Measurements from ENCODE around the gene BLTP2. TPM values are rescaled to one million over a fixed set of nuclear protein-coding genes. Genes with fewer than 3 reads are reported as not detected.

Gene BLTP2
- total RNA-seq, 1 experiment from 2014 or later: 161 TPM

GRCh38 chr17:28665994-28666393, 21.0 kb upstream of the BLTP2 start:
- no peaks in the 10 kb centered on the region for H3K27me3 ChIP-seq (ENCODE audit: insufficient read depth, low read depth)
- intact Hi-C loops (cut with micrococcal nuclease; ENCODE audit: unreplicated experiment): no loop called here
- H3K36me3 ChIP-seq (ENCODE audit: low read depth): peaks cover 12% of the 10 kb centered on the region
- H3K79me2 ChIP-seq (ENCODE audit: low read depth): peaks cover 67% of the 10 kb centered on the region
- no peak overlapping the region for H3K4me2 ChIP-seq
- ChIA-PET POLR2A (ENCODE audit: unreplicated experiment) (no interaction called here), CTCF (no interaction called here)
- no peaks in the 10 kb centered on the region for H3K9me3 ChIP-seq (ENCODE audit: insufficient read depth, low read depth)
- H4K20me1 ChIP-seq (ENCODE audit: insufficient read depth): peaks cover 55% of the 10 kb centered on the region
- no peak for TF ChIP-seq CTCF (conservative IDR thresholded peaks at IDR 0.05)
- no peak for TF ChIP-seq EZH2 (IDR thresholded peaks at IDR 0.05; ENCODE audit: low read depth)
- H2AFZ ChIP-seq: no peak overlapping the region
- BruUV-seq (replicated peaks): no TSS peak
- H3K9me2 ChIP-seq (ENCODE audit: insufficient read depth): no peaks in the 10 kb centered on the region
- no peak for DNase-seq
- H3F3A ChIP-seq (ENCODE audit: insufficient read depth, low read depth): peaks cover 15% of the 10 kb centered on the region; the same call in 1 of the 2 replicates
- peaks cover 10% of the 10 kb centered on the region for H3K4me1 ChIP-seq (replicated peaks; ENCODE audit: insufficient read depth)
- no peak overlapping the region for H3K27ac ChIP-seq
- H3K4me3 ChIP-seq: no peak overlapping the region

GRCh38 chr17:28663723-28664122, 18.8 kb upstream of the BLTP2 start:
- Histone ChIP-seq H3F3A (ENCODE audit: insufficient read depth, low read depth) (peaks cover 12% of the 10 kb centered on the region; the same call in 1 of the 2 replicates), H3K27ac (no peak overlapping the region), H4K20me1 (ENCODE audit: insufficient read depth) (peaks cover 37% of the 10 kb centered on the region), H3K9me2 (ENCODE audit: insufficient read depth) (no peaks in the 10 kb centered on the region), H3K4me2 (peak overlapping the region; percentile 99), H3K9me3 (ENCODE audit: insufficient read depth, low read depth) (no peaks in the 10 kb centered on the region), H3K79me2 (ENCODE audit: low read depth) (peaks cover 85% of the 10 kb centered on the region), H2AFZ (no peak overlapping the region), H3K27me3 (ENCODE audit: insufficient read depth, low read depth) (no peaks in the 10 kb centered on the region), H3K4me3 (peak overlapping the region; percentile 80), H3K4me1 (replicated peaks; ENCODE audit: insufficient read depth) (peaks cover 17% of the 10 kb centered on the region), H3K36me3 (ENCODE audit: low read depth) (peaks cover 7% of the 10 kb centered on the region)
- POLR2A ChIA-PET (ENCODE audit: unreplicated experiment): no interaction called here
- DNase-seq: no peak
- TF ChIP-seq EZH2 (IDR thresholded peaks at IDR 0.05; ENCODE audit: low read depth) (no peak), CTCF (conservative IDR thresholded peaks at IDR 0.05) (no peak)
- CTCF ChIA-PET: no interaction called here
- intact Hi-C loops (cut with micrococcal nuclease; ENCODE audit: unreplicated experiment): loop anchor here (2.0 kb wide), 1 partner anchor 17 kb away; no protein-coding TSS in a partner anchor
- BruUV-seq (replicated peaks): no TSS peak

GRCh38 chr17:28662527-28662829, 17.5 kb upstream of the BLTP2 start:
- peak overlapping the region; percentile 78 for H3K27ac ChIP-seq
- intact Hi-C loops (cut with micrococcal nuclease; ENCODE audit: unreplicated experiment): loop anchor here (2.0 kb wide), 1 partner anchor 16 kb away; no protein-coding TSS in a partner anchor
- CTCF ChIA-PET: interaction anchor here (0.5 to 0.6 kb wide), 2 partner anchors 13 to 532 kb away, joined by 3 read pairs; no protein-coding TSS in a partner anchor
- H2AFZ ChIP-seq: peak overlapping the region; percentile 92
- no peak for DNase-seq
- no peak for TF ChIP-seq EZH2 (IDR thresholded peaks at IDR 0.05; ENCODE audit: low read depth)
- TF ChIP-seq CTCF (conservative IDR thresholded peaks at IDR 0.05): no peak
- peaks cover 4% of the 10 kb centered on the region; the same call in 1 of the 2 replicates for H3K36me3 ChIP-seq (ENCODE audit: low read depth)
- H3K27me3 ChIP-seq (ENCODE audit: insufficient read depth, low read depth): no peaks in the 10 kb centered on the region
- H3K9me2 ChIP-seq (ENCODE audit: insufficient read depth): no peaks in the 10 kb centered on the region
- peaks cover 6% of the 10 kb centered on the region; the same call in 1 of the 2 replicates for H3F3A ChIP-seq (ENCODE audit: insufficient read depth, low read depth)
- H4K20me1 ChIP-seq (ENCODE audit: insufficient read depth): peaks cover 27% of the 10 kb centered on the region
- H3K4me3 ChIP-seq: peak overlapping the region; percentile 80
- BruUV-seq (replicated peaks): TSS peak; percentile 52
- peaks cover 17% of the 10 kb centered on the region for H3K4me1 ChIP-seq (replicated peaks; ENCODE audit: insufficient read depth)
- POLR2A ChIA-PET (ENCODE audit: unreplicated experiment): interaction anchor here (0.5 to 0.7 kb wide), 2 partner anchors 15 to 80 kb away, joined by 3 read pairs; no protein-coding TSS in a partner anchor
- peak overlapping the region; percentile 99 for H3K4me2 ChIP-seq
- peaks cover 76% of the 10 kb centered on the region for H3K79me2 ChIP-seq (ENCODE audit: low read depth)
- H3K9me3 ChIP-seq (ENCODE audit: insufficient read depth, low read depth): no peaks in the 10 kb centered on the region

All from PC-9 (cell line).